Urinary bladder (tissue), 4 donors: ENCODE results near the gene XKR7. TPM values are rescaled to one million over a fixed set of nuclear protein-coding genes. Genes with fewer than 3 reads are reported as not detected.

Experiments used
- DNase-seq: peaks from one replicate; pipeline ENCODE4 v3.0.0-alpha.2; 2015; ENCODE audit errors: extremely low spot score
- H3K27ac ChIP-seq: one replicate; pipeline ENCODE4 v1.5.1; 2013; ENCODE audit warnings: low read depth, mild to moderate bottlenecking, moderate library complexity
- H3K36me3 ChIP-seq: one replicate; pipeline ENCODE4 v1.6.1; 2013; ENCODE audit warnings: mild to moderate bottlenecking, moderate library complexity; ENCODE audit not compliant: insufficient read depth
- H3K4me1 ChIP-seq: one replicate; pipeline ENCODE4 v1.6.1; 2013; ENCODE audit warnings: mild to moderate bottlenecking, moderate library complexity; ENCODE audit not compliant: insufficient read depth
- H3K4me3 ChIP-seq: one replicate; pipeline ENCODE4 v1.5.1; 2013; ENCODE audit warnings: low read depth, low read length
- WGBS: extraction: QIAGEN DNeasy Blood & Tissue Kit; methylation state at CpG from one replicate; pipeline ENCODE4 v1.1.7; 2013; 5-methylcytosine and 5-hydroxymethylcytosine counted together
- polyA plus RNA-seq: library from polyadenylated mRNA; stranded (reverse); fragments of 200-250 nt; gene quantifications from one replicate; pipeline ENCODE4 v1.2.3, GENCODE V29; 2013
- total RNA-seq: library from RNA; depleted of rRNA; stranded (reverse); fragments of >200 nt; gene quantifications from one replicate; pipeline ENCODE4 v1.2.3, GENCODE V29; 2014
- donor health status: healthy with polysubstance abuse.
- donor health status: healthy.

Gene XKR7
- total and polyA plus RNA-seq, 2 donors: 0.03 to 0.05 TPM

DNA sequence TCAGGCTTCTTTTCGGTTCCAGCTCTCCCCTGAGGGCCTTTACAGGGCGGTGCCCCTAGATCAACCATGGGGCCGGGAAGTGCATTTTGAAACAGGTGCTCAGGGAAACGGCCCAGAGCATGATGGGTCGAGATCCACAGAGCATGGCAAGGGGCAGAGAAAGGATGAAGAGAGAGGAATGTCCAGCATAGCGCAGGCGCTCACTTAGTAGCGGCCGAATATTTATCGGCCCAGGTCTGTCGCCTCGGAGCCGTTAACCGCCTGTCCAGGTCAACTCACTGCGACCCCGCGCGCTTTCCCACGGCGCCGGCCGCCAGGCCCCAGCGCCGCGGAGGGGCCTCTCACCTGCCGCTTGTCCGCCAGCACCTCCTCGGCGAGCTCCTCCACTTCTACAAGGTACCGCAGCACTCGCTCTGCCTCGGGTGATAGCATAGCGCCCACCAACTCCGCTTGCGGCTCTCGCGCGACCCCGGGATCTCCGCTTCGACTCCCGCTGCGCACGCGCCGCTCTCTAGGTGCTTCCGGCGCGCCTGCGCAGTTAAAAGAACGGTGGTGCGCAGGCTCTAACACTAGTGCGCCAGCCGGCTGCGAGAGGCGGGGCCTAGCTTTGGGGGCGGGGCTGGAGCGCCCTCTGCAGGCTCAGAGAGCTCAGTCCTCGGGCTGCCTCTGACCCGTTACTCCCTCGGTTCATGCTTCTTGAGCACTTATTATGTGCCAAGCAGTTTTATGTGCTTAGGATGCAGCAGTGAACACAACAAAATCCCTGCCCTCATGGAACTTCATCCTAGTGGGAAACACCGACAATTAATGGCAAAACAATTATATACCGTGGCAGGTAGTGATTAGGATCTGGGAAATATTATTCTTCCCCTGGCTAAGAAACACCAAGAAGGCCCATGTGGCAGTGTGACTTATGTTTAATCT lies 16.2 kb upstream of the XKR7 start, which contains the start of gene PDRG1:
TSS of gene PDRG1 (minus strand) at position 517 of the 924 bp plus-strand sequence. CDS start at position 432, 85 bp downstream.
- DNase-seq: peak; percentile 83
- under 1% methylated on average over 63 of the region's 63 CpGs for WGBS
- Histone ChIP-seq H3K4me3 (peak within 1 kb of the TSS; percentile 86), H3K4me1 (no peaks in the 10 kb centered on the region), H3K27ac (no peak within 1 kb of the TSS), H3K36me3 (no peaks in the 10 kb centered on the region)

- no peak for DNase-seq
- Histone ChIP-seq H3K4me1 (no peaks in the 10 kb centered on the region), H3K4me3 (no peak overlapping the region), H3K27ac (no peak overlapping the region), H3K36me3 (no peaks in the 10 kb centered on the region)
- 81% methylated on average over 6 of the region's 6 CpGs for WGBS
Observed at GRCh38 chr20:31953556-31954148, 14.3 kb upstream of the XKR7 start.

- no peaks in the 10 kb centered on the region for H3K4me1 ChIP-seq
- no peak for DNase-seq
- no peaks in the 10 kb centered on the region for H3K36me3 ChIP-seq
- no peak overlapping the region for H3K4me3 ChIP-seq
- no peak overlapping the region for H3K27ac ChIP-seq
- WGBS: 69% methylated on average over 1 of the region's 1 CpG
Observed at GRCh38 chr20:31954500-31954899, 13.5 kb upstream of the XKR7 start.

DNA sequence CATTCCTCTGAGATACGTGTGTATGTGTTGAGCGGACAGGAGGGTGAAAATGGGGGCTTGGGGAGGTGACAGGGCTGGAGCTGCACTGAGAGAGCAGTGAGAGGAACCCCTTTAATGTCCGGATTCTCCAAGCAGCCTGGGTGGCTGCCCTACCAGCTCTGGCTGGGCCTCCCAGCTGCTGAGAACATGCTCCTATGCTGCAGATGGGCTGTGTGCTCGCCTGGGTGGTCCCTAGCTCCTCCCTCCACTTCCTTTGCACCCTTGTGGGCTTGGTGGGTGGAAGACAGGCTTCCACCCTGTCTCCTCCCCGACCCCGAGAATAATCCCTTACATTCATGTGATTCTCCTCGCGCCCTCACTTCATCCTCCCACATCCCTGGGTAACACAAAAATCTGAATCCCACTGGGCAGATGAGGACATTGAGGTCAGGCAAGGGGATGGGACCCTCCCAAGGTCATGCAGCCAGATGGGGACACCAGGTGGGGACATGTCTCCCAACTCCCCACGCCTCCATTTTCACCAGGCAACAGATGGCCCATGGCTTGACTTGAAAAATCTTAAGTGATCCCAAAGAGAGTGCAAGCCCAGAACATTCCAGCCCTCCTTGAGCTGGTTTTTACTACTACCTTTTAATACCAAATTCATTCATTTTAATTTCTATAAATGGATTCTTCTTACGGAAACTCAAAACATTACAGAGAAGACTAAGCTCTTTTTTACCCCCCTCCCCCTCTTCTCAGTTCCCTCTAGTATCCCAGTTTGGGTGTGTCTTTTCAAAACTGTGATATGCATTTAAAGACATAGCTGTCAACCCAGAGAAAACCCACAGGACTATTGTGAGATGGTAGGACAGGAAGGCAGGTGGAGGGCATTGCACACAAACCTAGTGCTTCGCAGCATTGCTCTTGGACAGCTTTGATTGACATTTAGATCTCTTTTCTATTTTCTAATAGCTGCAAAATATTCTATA lies 11.1 kb upstream of the XKR7 start:
- DNase-seq: no peak
- H3K36me3 ChIP-seq: no peaks in the 10 kb centered on the region
- no peak overlapping the region for H3K27ac ChIP-seq
- no peak overlapping the region for H3K4me3 ChIP-seq
- WGBS: 33% methylated on average over 11 of the region's 11 CpGs
- no peaks in the 10 kb centered on the region for H3K4me1 ChIP-seq

DNA sequence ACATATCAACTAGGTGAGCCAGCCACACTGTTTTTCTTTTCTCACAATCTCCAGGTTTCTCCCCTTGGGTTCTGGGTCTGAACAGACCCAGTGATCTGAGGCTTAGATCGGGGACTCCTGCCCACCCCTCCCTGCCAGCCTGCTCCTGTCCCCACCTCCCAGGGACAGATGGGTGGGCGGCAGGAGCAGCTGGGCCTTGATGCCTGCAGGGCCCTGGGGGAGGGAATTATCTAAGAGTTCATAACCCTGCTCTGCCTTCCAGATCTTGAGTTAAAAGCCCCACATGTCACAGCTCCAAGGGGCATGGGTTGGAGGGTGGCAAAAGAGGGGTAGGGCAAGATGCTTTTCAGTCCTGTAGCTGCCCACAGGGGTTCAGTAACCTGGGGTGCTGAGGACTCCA lies 5.2 kb upstream of the XKR7 start:
- H3K4me3 ChIP-seq: no peak overlapping the region
- WGBS: 35% methylated on average over 2 of the region's 2 CpGs
- no peak for DNase-seq
- H3K27ac ChIP-seq: no peak overlapping the region
- no peaks in the 10 kb centered on the region for H3K36me3 ChIP-seq
- no peaks in the 10 kb centered on the region for H3K4me1 ChIP-seq

DNA sequence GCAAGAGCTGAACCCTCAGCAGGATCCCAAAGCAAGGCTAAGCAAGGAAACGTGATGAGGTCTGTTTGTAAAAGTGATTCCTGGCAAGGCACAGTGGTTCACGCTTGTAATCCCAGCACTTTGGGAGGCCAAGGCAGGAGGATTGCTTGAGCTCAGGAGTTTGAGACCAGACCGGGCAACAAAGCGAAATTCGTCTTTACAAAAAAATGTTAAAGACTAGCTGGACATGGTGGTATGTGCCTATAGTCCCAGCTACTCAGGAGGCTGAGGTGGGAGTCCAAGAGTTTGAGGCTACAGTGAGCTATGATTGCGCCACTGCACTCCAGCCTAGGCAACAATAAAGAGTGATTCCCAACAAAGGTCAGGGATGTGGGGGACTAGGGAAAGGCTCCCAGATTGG lies 4.1 kb upstream of the XKR7 start:
- Histone ChIP-seq H3K27ac (no peak overlapping the region), H3K36me3 (no peaks in the 10 kb centered on the region), H3K4me3 (no peak overlapping the region), H3K4me1 (no peaks in the 10 kb centered on the region)
- DNase-seq: no peak
- 67% methylated on average over 6 of the region's 6 CpGs for WGBS

- Histone ChIP-seq H3K27ac (no peak overlapping the region), H3K36me3 (no peaks in the 10 kb centered on the region), H3K4me3 (no peak overlapping the region), H3K4me1 (no peaks in the 10 kb centered on the region)
- 6% methylated on average over 5 of the region's 5 CpGs for WGBS
- no peak for DNase-seq
Observed at GRCh38 chr20:31966991-31967655, 828 bp upstream of the XKR7 start.

GRCh38 chr20:31968291-31969126 lies 558 bp downstream of the XKR7 start:
- peak; percentile 20 for DNase-seq
- Histone ChIP-seq H3K27ac (no peak overlapping the region), H3K36me3 (no peaks in the 10 kb centered on the region), H3K4me3 (no peak overlapping the region), H3K4me1 (no peaks in the 10 kb centered on the region)
- 2% methylated on average over 57 of the region's 57 CpGs for WGBS

DNA sequence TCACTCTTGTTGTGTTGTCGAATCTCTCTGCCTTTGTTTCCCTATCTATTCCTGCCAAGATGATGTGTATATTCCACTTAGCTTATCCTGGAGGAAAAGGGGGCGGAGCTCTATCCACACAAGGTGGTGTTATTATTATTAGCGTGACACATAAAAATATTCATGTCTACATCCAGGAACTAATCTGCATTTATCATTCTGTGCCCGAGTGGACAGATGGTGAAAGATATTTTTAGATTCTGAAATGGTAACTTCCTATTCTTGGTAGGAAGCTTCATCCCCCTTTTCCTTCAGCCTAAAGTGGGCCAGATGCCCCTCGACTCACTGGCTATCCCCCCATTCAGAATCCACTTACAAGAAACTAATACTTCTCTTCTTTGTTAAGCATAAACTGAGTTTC lies 2.0 kb downstream of the XKR7 start:
- Histone ChIP-seq H3K27ac (no peak overlapping the region), H3K4me3 (no peak overlapping the region), H3K4me1 (no peaks in the 10 kb centered on the region), H3K36me3 (no peaks in the 10 kb centered on the region)
- no peak for DNase-seq
- 65% methylated on average over 5 of the region's 5 CpGs for WGBS

DNA sequence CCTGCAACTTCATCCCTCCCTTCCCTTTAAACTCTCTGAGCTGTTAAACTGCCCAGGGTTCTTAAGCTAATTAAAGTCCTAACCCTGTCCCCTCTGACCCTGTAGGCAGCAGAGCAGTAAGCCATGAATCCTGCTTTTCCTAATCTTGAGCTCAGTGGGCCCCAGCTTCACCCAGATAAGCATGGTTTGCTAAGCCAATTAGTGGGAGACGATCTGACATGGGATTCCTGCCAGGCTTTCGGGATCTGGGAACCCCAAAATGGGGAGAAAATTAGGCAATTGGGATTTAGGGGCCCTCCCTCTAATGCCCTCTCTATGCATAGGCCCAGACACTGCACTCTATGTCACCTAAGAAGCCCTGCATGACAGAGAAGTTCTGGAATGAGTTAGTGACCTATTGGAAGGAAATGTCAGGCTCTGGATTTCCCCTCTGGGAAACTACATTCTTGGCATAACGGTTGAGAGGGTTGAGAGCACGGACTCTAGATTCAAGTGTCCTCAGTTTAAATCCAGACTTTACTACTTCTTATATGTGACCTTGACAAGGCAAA lies 4.6 kb downstream of the XKR7 start:
- Histone ChIP-seq H3K27ac (no peak overlapping the region), H3K36me3 (no peaks in the 10 kb centered on the region), H3K4me1 (no peaks in the 10 kb centered on the region), H3K4me3 (no peak overlapping the region)
- DNase-seq: no peak
- WGBS: 13% methylated on average over 4 of the region's 4 CpGs

- Histone ChIP-seq H3K27ac (no peak overlapping the region), H3K4me1 (no peaks in the 10 kb centered on the region), H3K36me3 (no peaks in the 10 kb centered on the region), H3K4me3 (no peak overlapping the region)
- no peak for DNase-seq
- 90% methylated on average over 2 of the region's 2 CpGs for WGBS
Observed at GRCh38 chr20:31974296-31974695, 6.3 kb downstream of the XKR7 start.

DNA sequence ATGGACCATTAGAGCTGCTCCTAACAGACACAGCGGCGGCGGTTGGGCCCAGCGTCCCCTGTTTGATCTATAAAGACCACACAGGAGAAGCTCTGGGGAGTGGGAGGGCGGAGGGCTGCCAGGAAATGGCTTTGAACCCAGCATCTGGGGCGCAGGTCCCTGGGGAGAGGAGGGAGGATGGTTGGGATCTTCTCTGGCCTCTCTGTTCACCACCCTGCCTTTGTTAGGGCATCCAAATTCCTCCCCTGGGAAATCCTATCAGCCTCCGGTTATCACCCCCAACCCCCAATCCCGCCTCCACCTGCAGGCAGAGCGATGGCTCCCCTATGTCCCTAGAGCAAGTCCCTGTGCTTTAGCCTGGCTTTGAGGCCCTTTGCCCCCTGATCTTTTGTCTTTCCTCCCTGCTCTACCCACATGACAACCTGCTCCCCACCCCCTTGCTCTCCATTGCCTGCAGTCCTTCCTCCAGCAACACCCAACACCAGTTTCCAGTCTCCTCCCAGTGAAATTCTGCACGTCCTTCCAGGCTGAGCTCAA lies 7.1 kb downstream of the XKR7 start:
- DNase-seq: no peak
- 10% methylated on average over 10 of the region's 10 CpGs for WGBS
- Histone ChIP-seq H3K36me3 (no peaks in the 10 kb centered on the region), H3K4me3 (no peak overlapping the region), H3K4me1 (no peaks in the 10 kb centered on the region), H3K27ac (no peak overlapping the region)
